ENCODE measurements around the gene HSPA4L. TPM values are rescaled to one million over a fixed set of nuclear protein-coding genes. Genes with fewer than 3 reads are reported as not detected.

The HSPA4L gene
- total RNA-seq, 1 donor: 4.0 TPM

GRCh38 chr4:127889903-127890302 is 107.8 kb downstream of the HSPA4L start:
- DNase-seq (ENCODE audit: insufficient read length, low spot score, missing footprints): no peak
- TF ChIP-seq CTCF (IDR thresholded peaks at IDR 0.05; ENCODE audit: extremely low read depth, low read depth, low read length): no peak
- H3K4me2 ChIP-seq (ENCODE audit: insufficient read depth, low read length): no peak overlapping the region

More at GRCh38 chr4:127889903-127890302, 107.8 kb downstream of the HSPA4L start:
- Histone ChIP-seq H2AFZ (ENCODE audit: low read length) (peak overlapping the region; percentile 79), H4K20me1 (ENCODE audit: insufficient read depth, low read length) (no peaks in the 10 kb centered on the region), H3K27me3 (ENCODE audit: insufficient read depth, low read length) (no peaks in the 10 kb centered on the region), H3K4me1 (ENCODE audit: insufficient read depth, low read length) (peaks cover 4% of the 10 kb centered on the region), H3K27ac (ENCODE audit: low read depth, low read length) (no peak overlapping the region), H3K4me3 (ENCODE audit: insufficient read depth, low read length) (no peak overlapping the region), H3K9me3 (ENCODE audit: low read depth, low read length) (no peaks in the 10 kb centered on the region), H3K79me2 (ENCODE audit: insufficient read depth, low read length) (no peaks in the 10 kb centered on the region), H3K36me3 (ENCODE audit: insufficient read depth, low read length) (peaks cover 10% of the 10 kb centered on the region)

Other genes starting within 250 kb of the HSPA4L start
- 7.6 and 8.3 TPM in 2 replicates for gene INTU, start 149.4 kb upstream of the HSPA4L start, total RNA-seq
- not detected in 2 replicates for gene SLC25A31, start 51.9 kb upstream of the HSPA4L start, total RNA-seq
- 2.2 and 2.4 TPM in 2 replicates for gene PLK4, start 98.6 kb downstream of the HSPA4L start, total RNA-seq
- 27.1 and 37.7 TPM in 2 replicates for gene MFSD8, start 182.9 kb downstream of the HSPA4L start, total RNA-seq
- 8.3 and 10.1 TPM in 2 replicates for gene ABHD18, start 183.1 kb downstream of the HSPA4L start, total RNA-seq